ENCODE measurements around the gene VCX2.

- TF ChIP-seq CTCF (IDR thresholded peaks at IDR 0.05) (no peak), POLR2A (IDR thresholded peaks at IDR 0.05) (no peak)
Observed at GRCh38 chrX:8190341-8190830, 19.3 kb upstream of the VCX2 start.

All from esophagus squamous epithelium (tissue), 4 donors.